HG02763 (cell line): ENCODE measurements around the gene TERC.
"Not testable (repeated sequence)": the region's sequence is repeated elsewhere in the genome, so short reads cannot be mapped to it uniquely, and the experiment has no call there.

Source experiments
- ATAC-seq: cut with Tn5 transposase; IDR thresholded peaks from one replicate; pipeline ENCODE4 v1.9.1; 2021; ENCODE audit warnings: mild to moderate bottlenecking, moderate library complexity; ENCODE audit not compliant: unreplicated experiment

TERC gene

DNA sequence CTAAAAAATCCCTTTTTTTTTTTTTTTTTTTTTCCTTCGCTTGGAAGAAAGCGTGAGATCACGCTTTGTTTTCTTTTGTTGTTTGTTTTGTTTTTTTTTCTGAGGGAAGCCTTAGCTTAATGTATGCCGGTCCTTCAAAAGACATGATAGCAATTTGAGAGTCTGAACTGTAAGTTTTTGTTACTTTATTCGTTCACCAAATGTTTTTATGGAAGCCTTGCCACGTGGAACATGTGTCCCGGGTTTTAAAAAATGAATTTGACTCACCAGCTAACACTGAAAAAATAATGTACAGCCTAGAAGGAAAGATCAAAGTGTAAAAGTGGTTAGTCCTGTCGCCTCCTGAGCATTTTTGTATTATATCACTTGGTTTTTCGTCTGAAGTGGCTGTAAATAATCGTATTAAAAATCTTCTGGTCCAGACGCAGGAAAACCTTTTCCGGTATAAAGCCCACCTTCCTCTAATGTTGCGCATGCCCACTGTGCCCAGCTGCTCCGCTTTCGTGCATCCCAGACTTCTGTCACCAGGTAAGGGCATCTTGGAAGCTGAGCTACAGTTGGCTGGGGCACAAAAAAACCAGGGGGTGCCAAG, 7.5 kb upstream of the TERC start:
- peak; percentile 20 for ATAC-seq

DNA sequence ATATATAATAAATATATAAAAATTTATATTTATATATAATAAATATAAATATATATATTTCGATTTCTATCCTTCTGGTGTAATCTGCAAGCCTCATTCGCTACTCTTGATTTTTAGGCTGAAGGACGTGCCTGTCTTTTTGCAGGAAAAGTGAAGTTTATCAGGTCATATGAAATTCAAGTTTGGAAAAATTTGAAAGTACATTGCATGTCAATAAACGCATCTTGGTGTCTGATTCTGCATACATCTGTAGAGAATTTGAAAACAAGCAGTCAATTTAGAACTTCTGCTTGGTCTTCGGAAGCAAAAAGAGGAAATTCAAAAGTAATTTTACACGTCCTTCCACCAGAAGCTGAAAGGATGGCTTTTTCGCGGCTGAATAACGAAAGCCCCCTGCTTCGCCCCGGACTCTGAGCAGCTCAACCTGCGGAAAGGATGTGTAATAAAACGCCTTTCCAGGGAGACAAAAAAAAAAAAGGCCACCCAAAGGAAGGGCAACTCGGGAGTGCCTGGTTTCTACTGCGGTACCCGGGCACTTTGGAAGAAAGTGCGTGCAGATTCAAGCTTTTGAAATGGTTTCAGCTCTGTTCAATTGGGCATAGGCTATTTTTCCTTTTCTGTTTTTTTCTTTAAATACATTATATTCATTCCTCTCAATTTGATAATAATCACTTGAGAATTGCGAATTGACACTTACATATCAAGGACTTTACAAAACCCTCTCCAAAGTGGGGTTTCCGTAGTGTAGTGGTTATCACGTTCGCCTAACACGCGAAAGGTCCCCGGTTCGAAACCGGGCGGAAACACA, 6.8 kb upstream of the TERC start:
- no peak for ATAC-seq

DNA sequence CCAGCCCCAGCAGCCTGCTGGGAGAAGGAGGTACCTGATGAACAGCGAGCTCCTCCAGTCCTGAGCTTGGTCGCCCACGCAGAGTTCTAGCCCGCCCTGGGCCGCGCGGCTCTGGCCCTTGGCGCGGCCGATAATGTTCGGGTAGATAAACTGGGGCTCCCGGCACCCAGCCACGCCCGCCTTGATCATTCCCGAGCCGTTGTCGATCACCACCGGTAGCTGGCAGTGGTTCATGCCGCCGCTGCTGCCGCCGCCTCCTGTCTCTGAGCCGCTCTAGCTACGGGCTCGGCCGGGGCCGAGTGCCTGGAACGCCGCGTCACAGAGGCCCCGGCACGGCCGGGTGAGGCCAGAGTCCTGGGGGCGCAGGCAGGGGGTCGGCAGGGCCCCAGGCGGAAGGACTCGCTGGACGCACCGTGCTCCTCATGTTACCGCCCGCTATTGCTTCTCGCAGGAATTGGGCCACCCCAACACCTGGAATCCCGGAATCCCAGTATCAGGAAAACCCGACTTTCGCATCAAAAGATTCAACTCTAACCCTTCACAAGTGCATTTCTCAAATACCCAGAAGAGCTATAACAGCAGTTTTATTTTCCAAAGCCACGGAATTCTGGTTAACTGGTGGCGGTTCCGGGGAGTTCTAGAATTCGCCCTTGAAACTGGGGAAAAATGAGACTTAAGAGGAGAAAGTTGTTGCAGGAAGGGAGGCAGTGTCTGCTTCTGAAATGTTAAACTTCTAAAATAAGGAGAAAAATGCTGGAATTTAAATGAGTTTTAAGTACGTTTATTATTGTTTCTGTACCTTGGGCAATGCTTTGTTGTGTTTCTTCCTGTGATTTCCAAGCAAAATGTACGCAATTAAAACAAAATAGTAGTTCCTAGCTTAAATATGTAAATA, 4.7 kb upstream of the TERC start, which contains the start of gene ACTRT3:
Gene ACTRT3, minus strand, starts transcription at position 275 of the 895 bp plus-strand sequence. Its CDS starts 41 bp downstream, at position 234.
- peak; percentile 19 for ATAC-seq

DNA sequence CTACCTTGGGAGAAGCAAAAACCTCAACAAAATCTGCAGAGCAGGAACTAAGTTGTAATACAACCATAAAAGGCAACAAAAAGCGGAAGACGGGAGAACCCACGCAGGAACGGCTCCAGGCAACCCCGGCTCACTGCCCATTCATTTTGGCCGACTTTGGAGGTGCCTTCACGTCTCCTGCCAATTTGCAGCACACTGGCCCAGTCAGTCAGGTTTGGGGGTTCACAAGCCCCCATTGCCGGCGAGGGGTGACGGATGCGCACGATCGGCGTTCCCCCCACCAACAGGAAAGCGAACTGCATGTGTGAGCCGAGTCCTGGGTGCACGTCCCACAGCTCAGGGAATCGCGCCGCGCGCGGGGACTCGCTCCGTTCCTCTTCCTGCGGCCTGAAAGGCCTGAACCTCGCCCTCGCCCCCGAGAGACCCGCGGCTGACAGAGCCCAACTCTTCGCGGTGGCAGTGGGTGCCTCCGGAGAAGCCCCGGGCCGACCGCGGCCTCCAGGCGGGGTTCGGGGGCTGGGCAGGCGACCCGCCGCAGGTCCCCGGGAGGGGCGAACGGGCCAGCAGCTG, 463 bp downstream of the TERC start:
- ATAC-seq = peak; percentile 32

DNA sequence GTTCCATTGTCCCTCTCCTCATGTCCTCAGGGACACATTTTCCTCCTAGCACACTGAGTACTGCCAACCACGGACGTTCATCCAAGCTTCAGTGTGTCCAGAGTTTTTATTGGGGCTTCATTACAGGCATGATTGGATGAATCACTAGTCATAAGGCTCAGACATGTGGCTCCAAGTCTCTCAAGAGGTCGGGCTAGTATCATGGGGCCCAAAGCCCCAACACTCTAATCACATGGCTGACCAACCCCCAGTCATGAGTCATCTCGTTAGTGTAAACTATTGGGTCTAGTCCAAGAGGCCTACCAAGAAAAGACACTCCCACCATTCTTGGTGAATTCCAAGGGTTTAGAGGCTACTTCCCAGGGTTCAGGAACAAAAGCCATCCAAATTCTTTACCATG, 4.4 kb downstream of the TERC start:
- ATAC-seq = no peak

DNA sequence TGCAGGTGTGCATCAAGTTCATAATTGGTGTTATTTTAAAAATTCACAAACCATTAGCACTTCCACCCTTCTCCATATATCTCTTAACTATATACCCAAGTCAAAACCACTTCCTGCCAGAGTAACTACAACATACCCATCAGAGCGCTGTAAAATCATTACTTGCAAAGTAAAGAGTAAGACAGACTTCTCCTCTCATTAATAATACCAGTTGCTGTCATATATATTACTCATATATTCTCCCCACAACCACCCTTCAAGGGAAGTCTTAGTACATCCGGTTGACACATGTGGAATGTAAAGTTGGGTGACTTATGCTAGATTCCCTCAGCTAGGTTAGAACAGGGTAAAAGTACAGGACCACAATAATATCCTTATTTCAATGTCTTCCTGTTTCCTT, 5.6 kb downstream of the TERC start:
- ATAC-seq = no peak

DNA sequence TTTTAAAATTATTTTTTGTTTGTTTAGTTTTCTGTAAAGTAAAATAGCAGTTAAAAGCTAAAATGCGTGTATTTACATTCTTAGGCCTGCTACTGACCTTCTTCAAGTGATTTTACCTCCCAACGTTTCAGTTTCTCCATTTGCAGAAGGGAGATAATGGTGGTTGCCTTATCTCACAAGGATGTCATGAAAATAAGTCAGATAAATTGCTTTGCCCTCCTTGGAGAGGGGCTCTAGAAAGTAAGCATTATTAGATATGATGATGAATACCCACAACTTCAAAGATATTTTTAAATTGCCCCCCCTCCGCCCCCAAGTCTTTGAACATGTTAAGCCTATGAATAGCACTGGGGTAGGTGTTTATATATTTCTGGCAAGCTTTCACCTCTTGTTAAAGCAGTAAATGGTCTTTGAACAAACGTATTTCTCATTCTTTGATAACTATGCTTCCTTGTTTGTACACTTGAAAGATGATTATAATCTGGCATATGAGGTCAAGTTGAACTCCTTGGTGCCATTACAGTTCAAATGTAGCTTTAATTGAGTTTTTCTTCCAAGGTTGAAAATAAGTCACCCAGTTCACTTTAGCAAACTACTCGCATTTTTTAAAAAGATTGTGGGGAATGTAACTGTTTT, 6.4 kb downstream of the TERC start:
- no peak for ATAC-seq

DNA sequence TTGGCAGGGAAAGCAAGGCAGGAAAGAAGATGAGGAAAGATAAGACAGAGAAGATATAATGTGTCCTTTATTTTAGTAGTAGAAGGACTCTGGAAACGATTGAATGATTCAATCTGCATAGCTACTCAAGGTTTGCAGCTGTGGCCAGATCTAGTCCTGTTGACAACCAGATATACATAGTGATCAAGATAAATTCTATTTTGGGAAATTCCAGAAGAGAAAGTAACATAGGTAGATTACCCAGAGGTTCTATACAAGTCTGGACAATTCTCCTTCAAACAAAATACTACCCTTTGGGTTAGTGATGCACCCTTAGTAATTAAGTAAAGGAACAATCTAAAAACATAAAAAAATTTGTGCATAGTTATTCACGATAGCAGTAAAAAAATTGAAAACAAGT, 9.4 kb downstream of the TERC start:
- no peak for ATAC-seq

DNA sequence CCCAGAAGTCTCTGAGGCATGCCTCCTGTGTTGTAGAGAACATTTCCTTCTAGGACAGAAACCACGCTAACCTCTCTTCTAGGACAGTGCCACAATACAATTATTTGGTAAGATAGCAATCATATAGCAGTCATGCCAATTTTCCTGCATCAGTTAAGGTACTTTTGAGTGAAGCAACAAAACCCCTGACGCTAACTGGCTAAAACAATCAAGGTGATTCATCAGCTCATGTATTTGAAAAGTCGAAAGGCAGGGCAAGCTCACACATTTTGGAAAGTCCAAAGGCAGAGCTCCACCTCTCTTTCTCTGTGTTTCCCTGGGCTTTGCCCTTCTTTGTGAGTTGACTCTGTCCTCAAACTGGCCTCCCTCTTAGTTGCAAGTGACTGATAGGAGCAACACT, 10.1 kb downstream of the TERC start:
- no peak for ATAC-seq

DNA sequence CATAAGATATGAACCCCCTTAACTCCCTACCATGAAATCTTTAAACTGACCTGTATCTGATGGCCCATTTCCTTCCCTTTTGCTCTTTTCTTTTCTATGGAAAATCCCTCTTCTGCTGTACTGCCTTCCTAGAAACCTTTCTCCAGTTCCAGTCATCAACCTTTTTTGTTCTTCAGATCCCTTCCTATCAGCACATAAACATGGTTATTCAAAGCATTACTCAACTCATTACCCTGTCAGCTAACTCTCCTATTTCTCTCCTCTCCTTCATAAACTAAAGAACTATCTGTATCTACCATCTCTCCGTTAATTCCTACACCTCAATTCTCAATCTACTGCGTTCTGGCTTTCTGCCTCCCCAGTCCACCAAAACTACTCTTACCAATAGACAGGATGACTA, 13.0 kb downstream of the TERC start:
- no peak for ATAC-seq

DNA sequence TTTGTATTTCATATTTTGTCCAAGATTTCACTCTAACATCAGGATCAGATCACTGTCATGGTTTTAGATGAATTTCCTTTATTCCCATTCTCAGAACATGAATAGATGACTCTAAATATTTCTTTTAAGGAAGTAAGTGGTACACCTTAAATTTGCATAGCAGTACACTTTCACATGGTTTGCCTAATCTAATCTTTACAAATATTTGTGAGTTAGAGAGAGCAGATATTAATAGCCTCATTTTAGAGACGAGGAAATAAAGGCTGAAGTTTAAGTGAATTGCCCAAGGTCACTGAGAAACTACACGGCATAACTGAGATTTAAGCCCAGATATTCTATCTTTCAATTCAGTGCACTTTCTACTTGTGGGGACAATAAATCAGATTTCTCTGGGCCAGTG, 14.2 kb downstream of the TERC start:
- ATAC-seq = no peak

DNA sequence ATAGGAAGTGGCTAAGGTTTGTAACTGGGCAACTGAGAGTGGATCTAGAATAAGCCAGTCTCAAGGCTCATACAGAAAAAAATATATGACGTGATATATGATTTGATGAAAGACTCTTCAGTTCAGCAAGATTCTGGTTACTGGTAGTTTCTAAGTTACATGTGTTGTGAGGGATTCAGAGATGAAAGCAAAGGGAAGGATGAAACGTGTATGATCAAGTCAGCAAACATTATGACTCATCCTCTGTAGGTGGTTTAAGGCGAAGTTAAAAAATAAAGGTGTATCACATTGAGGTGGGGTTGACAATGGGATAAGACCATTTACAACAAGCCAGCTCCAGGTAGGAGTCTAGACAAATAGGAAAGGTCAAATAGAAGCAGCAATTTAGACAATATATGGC, 16.2 kb downstream of the TERC start:
- no peak for ATAC-seq

DNA sequence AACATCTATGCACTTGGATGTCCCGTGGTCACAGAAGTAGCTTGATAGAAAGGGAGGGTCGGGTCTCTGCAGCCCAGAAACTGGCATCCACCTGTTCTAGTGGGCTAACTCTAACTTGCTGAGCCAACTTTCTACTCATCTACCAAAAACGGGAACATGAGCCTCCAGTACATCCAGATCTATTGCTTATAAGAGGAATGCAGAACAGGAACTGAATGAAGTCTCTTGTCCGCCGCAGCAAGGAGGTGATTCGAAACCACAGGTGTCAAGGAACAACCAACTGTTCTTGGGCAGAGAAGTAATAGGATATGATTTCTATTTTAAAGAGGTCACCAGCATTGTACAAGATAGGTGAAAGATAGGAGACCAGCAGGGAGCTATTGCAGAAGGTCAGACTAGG, 17.9 kb downstream of the TERC start:
- no peak for ATAC-seq

DNA sequence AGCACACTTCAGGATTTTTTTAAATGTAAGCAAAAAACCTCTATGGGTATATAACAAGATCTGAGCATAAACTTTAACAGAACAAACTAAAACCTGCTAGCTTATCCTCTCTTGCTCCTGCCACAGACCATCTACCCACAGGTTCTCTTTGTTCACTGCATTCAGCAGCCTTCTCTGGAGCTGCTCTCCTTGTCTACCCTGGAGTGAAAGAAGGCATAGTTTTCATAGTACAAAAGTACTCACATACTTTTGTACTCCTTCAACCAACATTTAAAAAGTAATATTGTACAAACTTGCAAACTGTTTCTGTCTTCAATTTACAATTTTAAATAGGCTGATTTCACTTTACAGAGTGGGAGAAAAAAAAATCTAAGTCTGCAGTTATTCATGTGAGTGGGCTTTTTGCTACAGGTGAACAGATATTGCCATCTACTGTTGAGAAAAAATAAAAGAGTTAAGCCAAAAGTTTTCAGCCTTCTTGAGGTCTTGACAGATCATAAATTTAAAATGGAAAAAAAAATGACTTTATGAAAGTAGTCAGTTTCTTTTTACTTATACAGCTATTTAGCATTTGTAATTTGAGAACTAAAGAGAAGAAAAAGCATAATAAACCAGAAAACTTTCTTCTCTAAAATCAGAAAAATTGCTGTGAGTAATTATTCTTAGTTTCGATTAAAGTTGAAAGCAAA, 20.4 kb downstream of the TERC start:
- ATAC-seq = no peak

DNA sequence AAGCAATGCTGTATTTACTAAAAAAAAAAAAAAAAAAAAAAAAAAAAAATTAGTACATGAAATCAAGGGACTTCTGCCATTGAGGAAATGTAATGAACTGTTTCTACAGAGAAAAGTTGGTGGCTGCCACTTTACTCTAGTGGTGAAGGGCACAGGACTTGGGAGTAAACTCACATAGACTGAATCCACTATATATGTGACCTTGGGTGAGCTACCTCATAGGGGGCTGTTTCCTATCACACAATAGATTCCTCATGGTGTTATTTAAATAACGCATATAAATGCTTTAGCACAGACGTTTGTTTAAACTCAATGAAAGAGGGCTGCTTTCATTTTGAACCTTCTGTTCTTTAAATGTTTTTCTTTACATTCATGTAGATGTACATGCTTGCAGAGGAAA, 25.8 kb downstream of the TERC start:
- ATAC-seq = no peak

DNA sequence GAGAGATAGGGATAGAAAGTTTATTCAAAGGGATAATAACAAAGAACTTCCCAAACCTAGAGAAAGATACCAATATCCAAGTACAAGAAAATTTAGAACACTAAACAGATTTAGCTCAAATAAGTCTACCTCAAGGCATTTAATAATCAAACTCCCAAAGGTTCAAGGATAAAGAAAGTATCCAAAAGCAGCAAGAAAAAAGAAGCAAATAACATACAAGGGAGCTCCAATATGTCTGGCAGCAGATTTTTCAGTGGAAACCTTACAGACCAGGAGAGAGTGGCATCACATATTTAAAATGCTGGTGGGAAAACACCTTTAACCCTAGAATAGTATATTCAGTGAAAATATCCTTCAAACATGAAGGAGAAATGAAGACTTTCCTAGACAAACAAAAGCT, 33.0 kb downstream of the TERC start:
- ATAC-seq = not testable (repeated sequence)

DNA sequence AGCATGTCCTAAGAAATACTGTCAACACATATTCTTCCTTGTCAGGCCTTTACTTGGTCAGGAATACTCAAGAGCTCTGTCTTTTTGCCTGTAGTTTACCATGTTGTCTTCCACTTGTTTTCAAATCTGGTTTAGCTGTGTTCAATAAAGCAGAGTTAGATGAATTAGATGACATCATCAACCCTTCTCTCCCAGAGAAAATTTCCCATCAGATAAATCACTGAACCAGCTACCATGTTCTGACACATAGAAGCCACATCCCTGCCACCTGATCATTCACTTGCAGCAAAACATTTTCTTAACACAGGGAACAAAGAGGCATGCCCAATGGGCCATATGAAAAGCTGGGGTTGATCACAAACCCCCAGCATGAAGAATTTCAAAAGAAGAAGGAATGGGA, 42.1 kb downstream of the TERC start:
- no peak for ATAC-seq

DNA sequence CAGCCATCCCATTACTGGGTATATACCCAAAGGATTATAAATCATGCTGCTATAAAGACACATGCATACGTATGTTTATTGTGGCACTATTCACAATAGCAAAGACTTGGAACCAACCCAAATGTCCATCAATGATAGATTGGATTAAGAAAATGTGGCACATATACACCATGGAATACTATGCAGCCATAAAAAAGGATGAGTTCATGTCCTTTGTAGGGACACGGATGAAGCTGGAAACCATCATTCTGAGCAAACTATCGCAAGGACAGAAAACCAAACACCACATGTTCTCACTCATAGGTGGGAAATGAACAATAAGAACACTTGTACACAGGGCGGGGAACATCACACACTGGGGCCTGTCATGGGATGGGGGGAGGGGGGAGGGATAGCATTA, 46.4 kb downstream of the TERC start:
- ATAC-seq = not testable (repeated sequence)
